GM19099 (cell line): ENCODE measurements around the gene TMCC3.

Experiments used
- POLR2A ChIP-seq: IDR thresholded peaks from 3 replicates; pipeline ENCODE4 v1.6.1; 2011; ENCODE audit warnings: low read depth; ENCODE audit not compliant: insufficient read length; ENCODE audit errors: extremely low read depth

TMCC3 gene

GRCh38 chr12:94571556-94571955, 78.8 kb downstream of the TMCC3 start:
- TF ChIP-seq POLR2A = no peak

GRCh38 chr12:94570161-94570560, 80.2 kb downstream of the TMCC3 start:
- no peak for TF ChIP-seq POLR2A

DNA sequence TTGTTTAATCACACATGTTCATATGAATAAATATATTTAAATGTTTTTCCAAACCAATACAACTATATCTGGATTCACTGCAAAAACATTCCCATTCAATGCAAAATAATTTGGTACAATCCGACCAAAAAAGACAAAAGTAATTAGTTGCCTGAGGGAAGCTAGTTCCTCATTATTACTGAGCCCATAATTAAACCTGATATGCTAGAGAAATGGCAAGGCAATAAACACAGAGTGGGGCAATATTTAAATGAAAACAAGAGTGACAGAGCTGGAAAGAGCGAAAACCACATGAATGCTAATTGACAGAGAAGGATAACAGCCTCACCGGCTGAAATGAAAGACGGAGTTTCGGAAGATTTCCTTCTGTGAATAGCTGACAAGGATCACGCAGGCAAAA, 82.6 kb downstream of the TMCC3 start:
- no peak for TF ChIP-seq POLR2A

DNA sequence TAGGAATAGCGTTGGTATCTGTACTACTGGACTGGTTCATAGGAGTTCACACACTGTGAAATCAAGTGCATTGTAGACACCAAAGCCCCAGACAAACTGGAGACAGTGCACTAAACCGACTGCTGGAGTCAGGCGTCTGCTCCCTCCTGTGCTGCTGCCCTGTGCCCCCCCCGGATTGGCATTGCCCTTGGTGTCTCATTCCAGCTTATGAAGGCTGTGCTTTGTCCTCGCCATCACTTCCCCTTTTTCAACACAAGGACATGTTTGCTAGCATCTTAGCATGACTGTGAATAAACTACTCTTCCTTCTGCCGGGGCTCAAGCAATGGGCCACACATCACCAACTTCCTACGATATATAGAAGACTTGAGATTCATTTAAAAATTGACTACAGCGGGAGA, 84.0 kb downstream of the TMCC3 start:
- TF ChIP-seq POLR2A = no peak

- no peak for TF ChIP-seq POLR2A
Observed at GRCh38 chr12:94565683-94566082, 84.7 kb downstream of the TMCC3 start.

DNA sequence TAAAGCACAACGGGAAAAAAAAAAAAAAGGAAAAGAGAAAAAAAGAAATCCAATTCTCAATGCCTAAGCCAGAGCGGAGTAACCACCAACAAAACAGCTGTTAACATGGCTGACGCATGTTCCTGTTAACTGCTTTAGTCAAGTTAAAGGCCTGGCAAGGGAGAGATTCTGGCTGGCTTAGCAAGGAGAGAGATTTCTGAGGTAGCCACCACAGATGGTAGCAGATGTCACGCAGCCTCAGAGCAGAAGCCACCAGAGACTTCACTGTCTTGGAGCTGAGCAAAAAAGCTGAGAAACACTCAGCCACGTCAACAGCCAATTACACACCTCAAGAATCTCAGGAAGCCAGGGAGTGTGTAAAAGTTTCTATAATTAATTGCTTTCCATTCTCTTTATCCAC, 87.1 kb downstream of the TMCC3 start:
- no peak for TF ChIP-seq POLR2A

GRCh38 chr12:94561943-94562411, 88.4 kb downstream of the TMCC3 start:
- TF ChIP-seq POLR2A = peak; percentile 33

- TF ChIP-seq POLR2A = no peak
Observed at GRCh38 chr12:94560431-94561221, 89.7 kb downstream of the TMCC3 start.

DNA sequence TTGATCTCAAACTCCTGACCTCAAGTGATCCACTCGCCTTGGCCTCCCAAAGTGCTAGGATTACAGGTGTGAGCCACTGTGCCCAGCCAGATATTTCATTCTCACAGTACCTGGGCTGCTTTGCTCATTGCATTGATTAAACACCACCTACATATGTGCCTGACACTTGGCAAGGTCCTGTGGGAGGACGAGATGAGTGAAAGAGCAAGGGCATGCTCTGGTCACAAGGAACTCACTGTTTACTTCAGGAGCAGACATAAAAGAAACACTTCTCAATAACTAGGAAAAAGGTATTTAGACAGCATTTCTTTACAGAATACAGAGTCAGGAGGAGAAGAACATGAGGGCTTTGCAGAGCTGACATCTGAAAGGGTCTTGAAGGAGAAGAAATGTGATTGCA, 91.7 kb downstream of the TMCC3 start:
- no peak for TF ChIP-seq POLR2A

- no peak for TF ChIP-seq POLR2A
Observed at GRCh38 chr12:94557746-94558295, 92.5 kb downstream of the TMCC3 start.

DNA sequence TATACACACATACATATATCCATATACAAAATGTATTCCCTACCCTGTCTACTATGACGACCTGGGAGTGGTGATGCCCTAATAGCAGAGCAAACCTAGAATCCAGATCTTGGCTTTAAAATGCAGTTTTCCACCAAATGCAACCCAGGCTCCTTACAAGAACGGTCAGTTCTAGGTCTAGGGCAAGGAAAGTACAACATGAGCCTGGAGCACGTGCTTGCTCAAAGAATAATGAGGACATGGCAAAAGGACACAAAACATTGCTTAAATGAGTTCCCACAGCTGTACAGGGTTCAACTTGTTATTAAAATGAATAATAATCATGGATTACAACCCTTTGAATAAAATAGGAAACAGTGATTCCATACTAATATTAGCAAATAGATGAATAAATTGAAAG, 94.7 kb downstream of the TMCC3 start:
- no peak for TF ChIP-seq POLR2A

DNA sequence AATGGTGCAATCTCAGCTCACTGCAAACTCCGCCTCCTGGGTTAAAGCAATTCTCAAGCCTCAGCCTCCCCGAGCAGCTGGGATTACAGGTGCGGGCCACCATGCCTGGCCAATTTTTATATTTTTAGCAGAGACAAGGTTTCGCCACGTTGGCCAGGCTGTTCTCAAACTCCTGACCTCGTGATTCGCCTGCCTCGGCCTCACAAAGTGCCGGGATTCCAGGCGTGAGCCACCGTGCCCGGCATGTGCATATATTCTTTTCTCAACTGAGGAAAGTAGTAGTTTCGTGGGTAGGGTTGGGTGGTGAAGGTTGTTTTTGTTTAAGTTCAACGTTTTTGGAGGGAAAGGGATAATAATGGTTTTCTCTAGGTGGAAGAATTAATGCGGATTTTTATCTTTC, 96.5 kb downstream of the TMCC3 start:
- TF ChIP-seq POLR2A = no peak

- no peak for TF ChIP-seq POLR2A
Observed at GRCh38 chr12:94553130-94553519, 97.2 kb downstream of the TMCC3 start.

DNA sequence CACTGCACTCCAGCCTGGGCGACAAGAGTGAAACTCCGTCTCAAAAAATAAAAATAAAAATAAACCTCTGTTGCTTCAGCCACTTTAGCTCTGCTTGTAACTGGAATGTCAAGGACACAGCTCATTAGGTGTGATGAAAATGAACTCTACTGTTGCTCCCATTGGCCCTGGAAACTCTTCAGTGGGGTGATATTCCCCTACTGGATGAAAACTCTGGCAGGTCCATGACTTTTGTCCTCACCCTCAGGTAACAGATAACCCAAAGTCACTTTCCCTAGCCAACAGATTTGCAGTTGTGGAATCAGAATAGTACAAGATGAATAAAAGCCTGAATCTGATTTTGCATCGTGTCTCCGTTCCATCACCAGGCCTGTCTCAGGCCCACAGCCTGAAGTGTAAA, 98.5 kb downstream of the TMCC3 start:
- TF ChIP-seq POLR2A = no peak

- no peak for TF ChIP-seq POLR2A
Observed at GRCh38 chr12:94550964-94551363, 99.4 kb downstream of the TMCC3 start.

- TF ChIP-seq POLR2A = no peak
Observed at GRCh38 chr12:94545935-94546771, 104.2 kb downstream of the TMCC3 start.

- TF ChIP-seq POLR2A = no peak
Observed at GRCh38 chr12:94544355-94544754, 106.0 kb downstream of the TMCC3 start.

- TF ChIP-seq POLR2A = no peak
Observed at GRCh38 chr12:94538318-94538717, 112.0 kb downstream of the TMCC3 start.
